Testis (tissue), 2 donors: Measurements from ENCODE around the gene TERB2.

Experiments
- CTCF ChIP-seq, 3 experiments: fragments of 450-650 bp in 2 of 3; fragments of 200-600 bp in 1 of 3; sonication (generic) in 1 of 3; IDR thresholded peaks; one replicate each; pipeline ENCODE4 v1.5.1; 2016 to 2019; ENCODE audit warnings: antibody characterized with exemption in 3 of 3, mild to moderate bottlenecking in 2 of 3, moderate library complexity in 1 of 3
- POLR2A ChIP-seq: fragments of 450-650 bp; IDR thresholded peaks from one replicate; pipeline ENCODE4 v1.6.1; 2017; ENCODE audit warnings: antibody characterized with exemption, mild to moderate bottlenecking, moderate library complexity

GRCh38 chr15:45022871-45023658, 66.6 kb downstream of the TERB2 start, which contains the start of gene SORD:
- TF ChIP-seq POLR2A, result no peak
- no peak for TF ChIP-seq CTCF (IDR thresholded peaks at IDR 0.05)
